Uterus (tissue), 2 donors: ENCODE measurements around the gene ADGRL2.

ENCODE experiments used
- POLR2A ChIP-seq, 2 donors: fragments of 450-650 bp; IDR thresholded peaks; one replicate each; pipeline ENCODE4 v1.6.1; 2016; ENCODE audit warnings: antibody characterized with exemption in 2 of 2, mild to moderate bottlenecking in 1 of 2, moderate library complexity in 1 of 2
- TF ChIP-seq, protein P1 (sequence below), 4 experiments: fragments of 200-600 bp in 2 of 4; fragments of 450-650 bp in 2 of 4; sonication (generic) in 2 of 4; IDR thresholded peaks; one replicate each; pipeline ENCODE4 v1.5.1; 2016 to 2019; ENCODE audit warnings: antibody characterized with exemption in 4 of 4, mild to moderate bottlenecking in 2 of 4, moderate library complexity in 1 of 4

DNA sequence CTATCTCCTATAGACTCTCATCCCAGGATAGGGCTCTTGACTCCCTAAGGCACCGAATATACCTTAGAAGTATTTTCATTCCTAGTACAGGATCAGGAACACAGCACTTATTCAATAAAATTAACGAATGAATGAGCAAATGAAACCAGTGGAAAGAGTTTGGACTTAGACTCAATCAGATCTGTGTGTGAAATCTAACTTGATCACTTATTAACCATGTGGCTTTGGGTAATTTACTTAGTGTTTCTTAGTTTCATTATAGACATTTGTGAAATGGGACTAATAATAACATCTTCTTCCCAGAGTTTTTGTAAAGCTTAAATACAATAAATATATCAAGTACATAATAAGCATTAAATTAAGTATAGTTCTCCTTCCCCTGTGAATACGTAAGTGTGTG is 230.1 kb downstream of the ADGRL2 start:
- TF ChIP-seq, protein P1, sequence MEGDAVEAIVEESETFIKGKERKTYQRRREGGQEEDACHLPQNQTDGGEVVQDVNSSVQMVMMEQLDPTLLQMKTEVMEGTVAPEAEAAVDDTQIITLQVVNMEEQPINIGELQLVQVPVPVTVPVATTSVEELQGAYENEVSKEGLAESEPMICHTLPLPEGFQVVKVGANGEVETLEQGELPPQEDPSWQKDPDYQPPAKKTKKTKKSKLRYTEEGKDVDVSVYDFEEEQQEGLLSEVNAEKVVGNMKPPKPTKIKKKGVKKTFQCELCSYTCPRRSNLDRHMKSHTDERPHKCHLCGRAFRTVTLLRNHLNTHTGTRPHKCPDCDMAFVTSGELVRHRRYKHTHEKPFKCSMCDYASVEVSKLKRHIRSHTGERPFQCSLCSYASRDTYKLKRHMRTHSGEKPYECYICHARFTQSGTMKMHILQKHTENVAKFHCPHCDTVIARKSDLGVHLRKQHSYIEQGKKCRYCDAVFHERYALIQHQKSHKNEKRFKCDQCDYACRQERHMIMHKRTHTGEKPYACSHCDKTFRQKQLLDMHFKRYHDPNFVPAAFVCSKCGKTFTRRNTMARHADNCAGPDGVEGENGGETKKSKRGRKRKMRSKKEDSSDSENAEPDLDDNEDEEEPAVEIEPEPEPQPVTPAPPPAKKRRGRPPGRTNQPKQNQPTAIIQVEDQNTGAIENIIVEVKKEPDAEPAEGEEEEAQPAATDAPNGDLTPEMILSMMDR (IDR thresholded peaks at IDR 0.05): no peak
- no peak for TF ChIP-seq POLR2A (IDR thresholded peaks at IDR 0.05)
